K562 (cell line): Measurements from ENCODE around the gene TUT7. TPM values are rescaled to one million over a fixed set of nuclear protein-coding genes. Genes with fewer than 3 reads are reported as not detected.
A peak's percentile ranks its signal among the peaks of the same experiment; 100 is the strongest.

ENCODE experiments used
- HDAC1 ChIP-seq, 2 experiments: fragments of 450-650 bp; IDR thresholded peaks; 2 replicates each; pipeline ENCODE4 v1.6.1; 2016 to 2017; ENCODE audit warnings: inconsistent platforms in 1 of 2, mild to moderate bottlenecking in 1 of 2, moderate library complexity in 1 of 2
- polyA plus RNA-seq, 8 experiments: library from polyadenylated mRNA; depleted of rRNA in 4 of 8; stranded (reverse) in 5 of 8; unstranded in 3 of 8; fragments of >200 nt; fragmentation: Nextera tagmentation in 2 of 8; fragmentation: Illumina TruSeq in 1 of 8; extraction: Ambion mirVana in 2 of 8; extraction: Trizol in 1 of 8; gene quantifications; 2 replicates each; pipeline versions ENCODE4 v1.2.1 to v1.2.3, GENCODE V29; 2011 to 2014; ENCODE audit warnings: inconsistent platforms in 1 of 8, missing spikeins in 1 of 8
- total RNA-seq, 7 experiments: library from RNA; depleted of rRNA in 6 of 7; stranded (reverse); fragments of >200 nt in 6 of 7; fragmentation: Illumina TruSeq in 2 of 7; extraction: Trizol in 2 of 7; gene quantifications; 2 replicates each; pipeline versions ENCODE4 v1.2.1 to v1.2.3, GENCODE V29; 2011 to 2021; ENCODE audit warnings: low replicate concordance in 1 of 7
- TF ChIP-seq, protein P1 (sequence below), 2 experiments: fragments of 450-650 bp in 1 of 2; sonication (generic) in 1 of 2; formaldehyde crosslinking in 1 of 2; IDR thresholded peaks in 1 of 2; conservative IDR thresholded peaks in 1 of 2; 2 replicates each; pipeline versions ENCODE4 v1.6.1 to v1.8.1; 2016 to 2023; ENCODE audit warnings: mild to moderate bottlenecking in 2 of 2, moderate library complexity in 2 of 2, inconsistent platforms in 1 of 2, missing genetic modification reagents in 1 of 2
- TF ChIP-seq, protein P2 (sequence below), 2 experiments: fragments of 150-350 bp in 1 of 2; IDR thresholded peaks; 2 replicates each; pipeline ENCODE4 v1.6.1; 2012 to 2016; ENCODE audit warnings: low read depth in 2 of 2, low read length in 2 of 2, mild to moderate bottlenecking in 1 of 2, moderate library complexity in 1 of 2
- TF ChIP-seq, protein P3 (sequence below), 2 experiments: fragments of 450-650 bp; formaldehyde crosslinking in 1 of 2; IDR thresholded peaks; 2 replicates each; pipeline versions ENCODE4 v1.4.0 to v1.6.1; 2014 to 2020; ENCODE audit warnings: mild to moderate bottlenecking in 2 of 2, borderline replicate concordance in 1 of 2, low read depth in 1 of 2
- TF ChIP-seq, protein P4 (sequence below): fragments of 450-650 bp; formaldehyde crosslinking; conservative IDR thresholded peaks from 2 replicates; pipeline ENCODE4 v1.4.0; 2022; ENCODE audit warnings: mild to moderate bottlenecking, missing genetic modification characterization

TUT7 gene
- total and polyA plus RNA-seq, 9 of the 15 experiments (the other 6 are each of a cell fraction or from before 2014, with no cell fraction given), result 5.9 to 26.9 (median 15.2) TPM

- TF ChIP-seq, protein P1, sequence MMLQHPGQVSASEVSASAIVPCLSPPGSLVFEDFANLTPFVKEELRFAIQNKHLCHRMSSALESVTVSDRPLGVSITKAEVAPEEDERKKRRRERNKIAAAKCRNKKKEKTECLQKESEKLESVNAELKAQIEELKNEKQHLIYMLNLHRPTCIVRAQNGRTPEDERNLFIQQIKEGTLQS (IDR thresholded peaks at IDR 0.05), result 0 out of 2 replicates have a peak, but pooled peaks have one; percentile 48
- TF ChIP-seq, protein P1 (CRISPR knock-in tag; conservative IDR thresholded peaks at IDR 0.05), result no peak
- TF ChIP-seq HDAC1 (IDR thresholded peaks at IDR 0.05), result 0 out of 4 replicates have a peak, but pooled peaks of 1 of the 2 experiments have one; percentile 29
- TF ChIP-seq, protein P2, sequence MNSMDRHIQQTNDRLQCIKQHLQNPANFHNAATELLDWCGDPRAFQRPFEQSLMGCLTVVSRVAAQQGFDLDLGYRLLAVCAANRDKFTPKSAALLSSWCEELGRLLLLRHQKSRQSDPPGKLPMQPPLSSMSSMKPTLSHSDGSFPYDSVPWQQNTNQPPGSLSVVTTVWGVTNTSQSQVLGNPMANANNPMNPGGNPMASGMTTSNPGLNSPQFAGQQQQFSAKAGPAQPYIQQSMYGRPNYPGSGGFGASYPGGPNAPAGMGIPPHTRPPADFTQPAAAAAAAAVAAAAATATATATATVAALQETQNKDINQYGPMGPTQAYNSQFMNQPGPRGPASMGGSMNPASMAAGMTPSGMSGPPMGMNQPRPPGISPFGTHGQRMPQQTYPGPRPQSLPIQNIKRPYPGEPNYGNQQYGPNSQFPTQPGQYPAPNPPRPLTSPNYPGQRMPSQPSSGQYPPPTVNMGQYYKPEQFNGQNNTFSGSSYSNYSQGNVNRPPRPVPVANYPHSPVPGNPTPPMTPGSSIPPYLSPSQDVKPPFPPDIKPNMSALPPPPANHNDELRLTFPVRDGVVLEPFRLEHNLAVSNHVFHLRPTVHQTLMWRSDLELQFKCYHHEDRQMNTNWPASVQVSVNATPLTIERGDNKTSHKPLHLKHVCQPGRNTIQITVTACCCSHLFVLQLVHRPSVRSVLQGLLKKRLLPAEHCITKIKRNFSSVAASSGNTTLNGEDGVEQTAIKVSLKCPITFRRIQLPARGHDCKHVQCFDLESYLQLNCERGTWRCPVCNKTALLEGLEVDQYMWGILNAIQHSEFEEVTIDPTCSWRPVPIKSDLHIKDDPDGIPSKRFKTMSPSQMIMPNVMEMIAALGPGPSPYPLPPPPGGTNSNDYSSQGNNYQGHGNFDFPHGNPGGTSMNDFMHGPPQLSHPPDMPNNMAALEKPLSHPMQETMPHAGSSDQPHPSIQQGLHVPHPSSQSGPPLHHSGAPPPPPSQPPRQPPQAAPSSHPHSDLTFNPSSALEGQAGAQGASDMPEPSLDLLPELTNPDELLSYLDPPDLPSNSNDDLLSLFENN (IDR thresholded peaks at IDR 0.05; ENCODE audit: low read depth in 2 of 2, low read length in 2 of 2), result no peak
- TF ChIP-seq, protein P3, sequence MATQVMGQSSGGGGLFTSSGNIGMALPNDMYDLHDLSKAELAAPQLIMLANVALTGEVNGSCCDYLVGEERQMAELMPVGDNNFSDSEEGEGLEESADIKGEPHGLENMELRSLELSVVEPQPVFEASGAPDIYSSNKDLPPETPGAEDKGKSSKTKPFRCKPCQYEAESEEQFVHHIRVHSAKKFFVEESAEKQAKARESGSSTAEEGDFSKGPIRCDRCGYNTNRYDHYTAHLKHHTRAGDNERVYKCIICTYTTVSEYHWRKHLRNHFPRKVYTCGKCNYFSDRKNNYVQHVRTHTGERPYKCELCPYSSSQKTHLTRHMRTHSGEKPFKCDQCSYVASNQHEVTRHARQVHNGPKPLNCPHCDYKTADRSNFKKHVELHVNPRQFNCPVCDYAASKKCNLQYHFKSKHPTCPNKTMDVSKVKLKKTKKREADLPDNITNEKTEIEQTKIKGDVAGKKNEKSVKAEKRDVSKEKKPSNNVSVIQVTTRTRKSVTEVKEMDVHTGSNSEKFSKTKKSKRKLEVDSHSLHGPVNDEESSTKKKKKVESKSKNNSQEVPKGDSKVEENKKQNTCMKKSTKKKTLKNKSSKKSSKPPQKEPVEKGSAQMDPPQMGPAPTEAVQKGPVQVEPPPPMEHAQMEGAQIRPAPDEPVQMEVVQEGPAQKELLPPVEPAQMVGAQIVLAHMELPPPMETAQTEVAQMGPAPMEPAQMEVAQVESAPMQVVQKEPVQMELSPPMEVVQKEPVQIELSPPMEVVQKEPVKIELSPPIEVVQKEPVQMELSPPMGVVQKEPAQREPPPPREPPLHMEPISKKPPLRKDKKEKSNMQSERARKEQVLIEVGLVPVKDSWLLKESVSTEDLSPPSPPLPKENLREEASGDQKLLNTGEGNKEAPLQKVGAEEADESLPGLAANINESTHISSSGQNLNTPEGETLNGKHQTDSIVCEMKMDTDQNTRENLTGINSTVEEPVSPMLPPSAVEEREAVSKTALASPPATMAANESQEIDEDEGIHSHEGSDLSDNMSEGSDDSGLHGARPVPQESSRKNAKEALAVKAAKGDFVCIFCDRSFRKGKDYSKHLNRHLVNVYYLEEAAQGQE (IDR thresholded peaks at IDR 0.05; ENCODE audit: borderline replicate concordance), result 0 out of 2 replicates have a peak, but pooled peaks have one; percentile 9
- TF ChIP-seq, protein P3 (CRISPR knock-in tag; IDR thresholded peaks at IDR 0.05; ENCODE audit: low read depth), result no peak
- TF ChIP-seq, protein P4, sequence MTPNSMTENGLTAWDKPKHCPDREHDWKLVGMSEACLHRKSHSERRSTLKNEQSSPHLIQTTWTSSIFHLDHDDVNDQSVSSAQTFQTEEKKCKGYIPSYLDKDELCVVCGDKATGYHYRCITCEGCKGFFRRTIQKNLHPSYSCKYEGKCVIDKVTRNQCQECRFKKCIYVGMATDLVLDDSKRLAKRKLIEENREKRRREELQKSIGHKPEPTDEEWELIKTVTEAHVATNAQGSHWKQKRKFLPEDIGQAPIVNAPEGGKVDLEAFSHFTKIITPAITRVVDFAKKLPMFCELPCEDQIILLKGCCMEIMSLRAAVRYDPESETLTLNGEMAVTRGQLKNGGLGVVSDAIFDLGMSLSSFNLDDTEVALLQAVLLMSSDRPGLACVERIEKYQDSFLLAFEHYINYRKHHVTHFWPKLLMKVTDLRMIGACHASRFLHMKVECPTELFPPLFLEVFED, result no peak
These were observed 71.2 kb downstream of the TUT7 start (continued) for GRCh38 chr9:86282979-86283535.
